GM18868 (cell line): ENCODE measurements around the gene LRRC3B.
"Not testable (repeated sequence)": the region's sequence is repeated elsewhere in the genome, so short reads cannot be mapped to it uniquely, and the experiment has no call there.

Experiments
- ATAC-seq: cut with Tn5 transposase; IDR thresholded peaks from one replicate; pipeline ENCODE4 v1.9.1; 2021; ENCODE audit warnings: mild to moderate bottlenecking, moderate library complexity; ENCODE audit not compliant: unreplicated experiment

Gene LRRC3B

GRCh38 chr3:26622621-26623418 is at the start of gene LRRC3B:
Gene LRRC3B (plus strand): TSS chr3:26622772. CDS start chr3:26709673, 86,901 bp downstream.
- no peak for ATAC-seq

GRCh38 chr3:26574766-26575165 is 47.8 kb upstream of the LRRC3B start:
- no peak for ATAC-seq

DNA sequence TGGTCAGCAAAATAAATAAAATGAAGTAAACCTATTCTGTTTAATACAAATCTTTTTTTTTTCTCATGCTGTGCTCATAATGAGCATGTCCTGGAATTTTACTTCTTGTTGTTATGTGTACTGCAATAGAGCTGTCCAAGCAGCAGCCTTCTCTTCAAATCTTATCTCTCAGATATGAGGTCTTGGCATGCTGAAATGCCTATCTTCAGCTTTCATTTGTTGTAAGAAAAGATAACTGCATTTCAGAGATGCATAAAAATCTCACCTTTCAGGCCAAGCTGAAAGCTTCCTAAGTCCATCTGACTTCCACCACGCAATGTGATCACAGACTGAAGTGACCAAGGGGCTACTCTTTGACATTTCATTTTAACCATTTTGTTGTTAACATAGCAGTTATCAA is 43.5 kb upstream of the LRRC3B start:
- ATAC-seq, result no peak

GRCh38 chr3:26587571-26587970 is 35.0 kb upstream of the LRRC3B start:
- ATAC-seq, result no peak

DNA sequence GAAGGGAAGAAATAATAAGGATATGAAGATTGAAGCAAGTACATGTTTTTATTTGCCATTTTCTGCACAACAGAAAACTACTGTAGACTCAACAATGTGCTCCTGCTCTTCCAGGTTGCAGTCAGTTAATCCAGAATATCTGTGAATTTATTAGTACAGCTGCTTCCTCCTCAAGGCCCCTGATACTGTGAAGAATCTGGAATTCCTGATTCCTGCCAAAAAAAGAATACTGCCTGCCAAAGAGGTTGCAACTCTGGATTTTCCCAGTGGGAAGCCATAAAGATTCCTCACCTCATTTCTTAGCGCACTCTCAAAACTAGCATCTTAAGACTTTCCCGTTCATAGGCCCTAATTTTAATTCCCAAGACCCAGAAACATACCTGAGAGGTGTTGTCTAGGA is 33.6 kb upstream of the LRRC3B start:
- ATAC-seq, result no peak

GRCh38 chr3:26589678-26590077 is 32.9 kb upstream of the LRRC3B start:
- ATAC-seq, result no peak

DNA sequence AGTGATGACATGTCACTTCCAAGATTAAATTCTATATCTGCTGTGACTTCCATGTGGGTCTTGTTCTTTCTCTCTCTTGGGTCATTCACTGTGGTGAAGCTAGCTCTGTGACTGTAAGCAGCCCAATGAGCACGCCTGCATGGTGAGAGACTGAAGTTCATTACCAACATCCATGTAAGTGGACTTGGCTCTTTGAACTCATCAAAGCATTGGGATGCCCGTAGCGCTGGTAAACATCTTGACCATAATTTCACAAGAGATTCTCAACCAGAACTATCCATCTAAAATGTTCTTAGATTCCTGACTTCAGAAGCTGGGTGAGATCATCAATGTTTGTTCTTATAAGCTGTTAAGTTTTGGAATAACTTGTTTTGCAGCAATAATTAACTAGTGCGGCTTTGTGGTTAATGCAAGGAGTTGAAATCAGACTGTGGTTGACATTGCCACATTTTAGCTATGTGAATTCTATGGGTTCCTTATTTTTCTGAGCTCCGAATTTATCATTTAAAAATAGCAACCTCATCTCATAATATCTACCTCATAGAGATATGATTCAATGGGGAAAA is 31.6 kb upstream of the LRRC3B start:
- no peak for ATAC-seq

DNA sequence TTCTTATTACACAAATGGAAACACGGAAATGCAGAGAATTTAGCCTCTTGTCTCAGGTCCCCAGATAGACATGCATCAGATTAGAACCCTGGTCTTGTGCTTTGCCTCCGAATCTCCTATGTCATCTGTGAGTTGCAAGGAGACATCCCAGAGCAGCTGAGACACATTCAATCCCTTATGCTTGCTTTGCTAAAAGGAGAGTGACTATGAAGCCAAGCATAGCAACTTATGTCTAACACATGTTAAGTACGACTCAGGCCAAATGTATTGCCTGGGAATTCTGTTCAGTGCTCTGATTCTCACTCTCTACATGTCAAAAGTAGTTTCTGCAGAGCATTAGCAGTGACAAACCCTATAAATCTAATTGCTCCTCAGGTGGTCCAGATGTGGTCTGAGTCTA is 30.6 kb upstream of the LRRC3B start:
- no peak for ATAC-seq

DNA sequence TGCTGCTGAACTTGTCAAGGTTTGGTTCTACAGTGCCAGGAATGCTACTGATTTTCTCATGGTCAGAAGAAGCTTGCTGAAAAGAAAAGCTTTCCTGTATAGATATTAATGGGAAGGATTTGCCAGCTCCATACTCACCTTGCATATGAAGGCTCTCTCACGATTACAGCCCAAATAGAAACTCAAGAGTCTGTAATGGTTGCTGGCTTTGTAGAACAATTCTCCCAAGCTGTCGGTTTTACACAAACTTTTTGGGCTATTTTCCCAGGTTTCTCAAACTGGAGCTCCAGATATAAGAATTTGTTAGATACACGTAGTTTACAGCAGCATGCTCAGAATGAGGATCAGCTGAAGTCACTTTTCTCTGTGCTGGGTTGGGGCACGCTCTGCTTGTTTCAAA is 30.1 kb upstream of the LRRC3B start:
- ATAC-seq, result no peak

DNA sequence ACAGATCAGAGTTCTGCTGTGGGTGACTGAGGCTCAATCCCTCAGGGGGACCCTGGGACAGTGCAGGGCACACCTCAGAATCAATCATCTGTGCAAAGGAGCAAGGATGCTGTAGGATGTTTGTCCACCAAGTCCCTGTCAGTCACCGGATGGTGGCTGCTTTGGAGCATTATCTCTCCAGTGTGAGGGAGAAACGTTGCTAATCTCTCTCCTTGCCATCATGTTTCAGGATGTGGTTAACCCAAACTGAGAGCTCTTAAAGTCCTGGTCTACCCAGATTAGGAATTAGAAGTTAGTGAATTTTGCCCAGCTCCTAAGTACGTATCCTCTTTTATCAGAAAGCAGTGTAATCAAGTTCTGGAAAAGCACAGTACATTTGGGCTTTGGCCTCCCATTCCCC is 26.2 kb upstream of the LRRC3B start:
- ATAC-seq, result no peak

DNA sequence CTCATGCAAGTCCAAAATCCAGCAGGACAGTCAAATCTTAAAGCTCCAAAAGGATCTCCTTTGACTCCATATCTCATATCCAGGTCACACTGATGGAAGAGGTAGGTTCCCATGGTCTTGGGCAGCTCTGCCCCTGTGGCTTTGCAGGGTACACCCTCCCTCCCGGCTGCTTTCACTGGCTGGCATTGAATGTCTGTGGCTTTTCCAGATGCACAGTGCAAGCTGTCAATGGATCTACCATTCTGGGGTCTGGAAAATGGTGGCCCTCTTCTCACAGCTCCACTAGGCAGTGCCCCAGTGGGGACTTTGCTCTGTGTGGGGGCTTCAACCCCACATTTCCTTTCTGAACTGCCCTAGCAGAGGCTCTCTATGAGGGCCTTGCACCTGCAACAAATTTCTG is 19.3 kb upstream of the LRRC3B start:
- not testable (repeated sequence) for ATAC-seq

DNA sequence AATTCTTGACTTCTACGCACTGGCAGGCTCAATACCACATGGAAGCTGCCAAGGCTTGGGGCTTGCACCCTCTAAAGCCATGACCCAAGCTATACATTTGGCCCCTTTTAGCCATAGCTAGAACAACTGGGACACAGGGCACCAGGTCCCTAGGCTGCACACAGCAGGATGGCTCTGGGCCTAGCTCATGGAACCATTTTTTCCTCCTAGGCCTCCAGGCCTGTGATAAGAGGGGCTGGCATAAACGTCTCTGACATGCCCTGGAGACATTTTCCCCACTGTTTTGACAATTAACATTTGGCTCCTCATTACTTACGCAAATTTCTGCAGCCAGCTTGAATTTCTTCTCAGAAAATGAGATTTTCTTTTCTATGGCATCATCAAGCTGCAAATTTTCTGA is 18.8 kb upstream of the LRRC3B start:
- not testable (repeated sequence) for ATAC-seq

- ATAC-seq, result no peak
These were observed 8.4 kb upstream of the LRRC3B start for GRCh38 chr3:26614006-26614685.

- ATAC-seq, result no peak
These were observed 1.4 kb upstream of the LRRC3B start for GRCh38 chr3:26621176-26621575.

- ATAC-seq, result no peak
These were observed 509 bp upstream of the LRRC3B start for GRCh38 chr3:26621906-26622620.

DNA sequence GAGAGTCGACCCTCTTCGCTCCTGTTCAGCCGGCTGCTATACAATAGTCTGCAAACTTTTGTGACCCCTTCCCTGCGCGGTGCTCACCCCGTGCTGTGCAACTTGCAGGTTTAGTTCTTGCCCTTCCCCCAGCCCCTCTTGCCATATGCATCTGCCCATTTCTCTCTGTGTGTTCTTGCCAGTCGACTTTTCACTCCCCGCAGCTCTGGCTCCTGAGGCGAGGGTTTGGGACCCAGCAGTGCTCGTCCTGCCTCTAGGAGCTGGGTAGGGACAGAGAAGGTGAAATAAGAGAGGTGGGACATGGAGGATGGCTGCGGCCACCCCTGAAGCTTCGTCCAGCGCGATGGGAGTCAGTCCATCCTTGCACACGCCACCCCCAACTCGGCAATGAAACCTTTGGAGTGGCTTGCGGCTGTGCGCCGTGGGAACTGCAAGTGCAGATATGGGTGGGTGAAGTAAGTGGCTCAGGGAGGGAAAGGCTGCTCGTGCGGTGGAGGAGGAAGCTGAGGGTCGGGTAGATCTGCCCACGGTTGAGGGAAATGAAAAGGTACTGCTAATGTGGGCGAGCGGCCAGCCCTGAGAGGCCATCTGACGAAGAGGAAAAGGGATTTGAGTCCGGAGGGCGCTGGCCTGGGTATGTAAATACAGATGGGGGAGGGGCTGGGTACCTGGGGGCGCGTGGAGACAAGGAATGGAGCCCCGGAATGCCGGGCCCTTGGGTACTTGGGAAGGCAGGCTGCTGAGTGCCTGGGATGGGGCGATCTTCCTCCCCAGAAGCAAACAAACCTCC is 1.0 kb downstream of the LRRC3B start:
- no peak for ATAC-seq

DNA sequence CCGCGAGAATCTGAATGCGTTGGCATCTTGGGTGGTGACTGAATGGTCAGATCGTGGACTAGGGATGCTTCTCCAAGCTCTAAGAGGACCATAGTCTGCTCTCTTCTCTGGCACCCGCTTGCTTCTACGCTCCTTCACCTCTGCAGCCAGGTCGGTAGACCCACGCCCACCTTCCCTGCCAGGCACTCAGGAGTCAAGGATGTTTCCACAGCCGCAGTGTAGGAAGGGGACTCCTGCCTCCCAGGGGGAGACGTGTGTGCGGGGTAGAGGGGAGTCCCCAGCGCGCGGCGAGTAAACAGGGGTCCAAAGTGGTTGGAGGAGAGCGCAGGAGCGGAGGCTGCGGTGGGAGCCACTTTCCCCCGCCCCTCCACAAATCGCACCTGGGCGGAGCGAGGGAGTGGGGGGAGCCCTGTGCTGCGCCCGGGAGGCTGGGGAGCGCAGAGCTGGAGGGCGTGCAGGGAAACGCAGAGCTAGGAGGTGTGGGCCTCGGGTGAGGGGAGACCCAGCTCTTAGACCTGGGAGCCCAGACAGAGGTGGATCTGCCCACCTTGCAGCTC is 1.7 kb downstream of the LRRC3B start:
- ATAC-seq, result no peak

DNA sequence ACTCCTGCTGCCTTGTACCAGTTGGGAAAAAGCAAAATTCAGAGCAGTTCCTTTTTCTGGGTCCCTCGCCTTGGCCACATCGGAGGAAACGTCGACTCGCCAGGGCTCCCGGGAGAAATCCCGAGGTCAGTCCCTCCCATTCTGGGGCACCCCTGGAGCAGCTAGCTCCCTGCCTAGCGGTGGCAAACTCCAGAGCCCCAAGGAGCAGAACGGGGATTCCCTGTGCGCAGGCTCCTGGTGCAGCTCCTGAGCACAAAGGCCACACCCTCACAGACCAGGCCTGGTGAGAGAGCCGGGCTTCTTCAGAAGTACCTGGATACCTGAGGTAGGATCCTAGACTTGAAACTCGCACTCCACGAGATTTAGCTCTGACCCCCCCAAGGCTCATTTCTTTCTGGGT is 2.6 kb downstream of the LRRC3B start:
- no peak for ATAC-seq

- ATAC-seq, result no peak
These were observed 4.5 kb downstream of the LRRC3B start for GRCh38 chr3:26627080-26627479.

GRCh38 chr3:26628915-26629314 is 6.3 kb downstream of the LRRC3B start:
- ATAC-seq, result no peak
